Vagina (tissue), 2 donors: Measurements from ENCODE around the gene TPSG1.

Source experiments
- POLR2A ChIP-seq, 2 donors: fragments of 450-650 bp; IDR thresholded peaks; one replicate each; pipeline ENCODE4 v1.6.1; 2017; ENCODE audit warnings: antibody characterized with exemption in 2 of 2, mild to moderate bottlenecking in 2 of 2, moderate library complexity in 2 of 2
- TF ChIP-seq, protein P1 (sequence below), 3 experiments: fragments of 450-650 bp in 2 of 3; fragments of 200-600 bp in 1 of 3; sonication (generic) in 1 of 3; IDR thresholded peaks; one replicate each; pipeline ENCODE4 v1.5.1; 2017 to 2019; ENCODE audit warnings: antibody characterized with exemption in 3 of 3, mild to moderate bottlenecking in 2 of 3, moderate library complexity in 2 of 3

DNA sequence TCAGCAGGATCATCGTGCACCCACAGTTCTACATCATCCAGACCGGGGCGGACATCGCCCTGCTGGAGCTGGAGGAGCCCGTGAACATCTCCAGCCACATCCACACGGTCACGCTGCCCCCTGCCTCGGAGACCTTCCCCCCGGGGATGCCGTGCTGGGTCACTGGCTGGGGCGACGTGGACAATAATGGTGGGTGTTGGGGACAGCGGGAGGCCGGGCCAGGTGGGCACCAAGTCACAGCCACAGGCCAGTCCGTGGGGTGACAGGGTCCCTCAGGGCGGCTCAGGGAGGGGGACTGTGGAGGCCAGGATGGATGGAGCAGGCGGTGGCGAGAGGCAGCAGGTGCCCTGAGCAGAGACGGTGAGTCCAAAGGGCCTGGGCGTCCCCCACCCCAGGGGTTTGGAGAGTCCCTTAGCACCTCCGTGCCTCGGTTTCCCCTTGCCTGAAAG, 31.8 kb upstream of the TPSG1 start:
- TF ChIP-seq, protein P1, sequence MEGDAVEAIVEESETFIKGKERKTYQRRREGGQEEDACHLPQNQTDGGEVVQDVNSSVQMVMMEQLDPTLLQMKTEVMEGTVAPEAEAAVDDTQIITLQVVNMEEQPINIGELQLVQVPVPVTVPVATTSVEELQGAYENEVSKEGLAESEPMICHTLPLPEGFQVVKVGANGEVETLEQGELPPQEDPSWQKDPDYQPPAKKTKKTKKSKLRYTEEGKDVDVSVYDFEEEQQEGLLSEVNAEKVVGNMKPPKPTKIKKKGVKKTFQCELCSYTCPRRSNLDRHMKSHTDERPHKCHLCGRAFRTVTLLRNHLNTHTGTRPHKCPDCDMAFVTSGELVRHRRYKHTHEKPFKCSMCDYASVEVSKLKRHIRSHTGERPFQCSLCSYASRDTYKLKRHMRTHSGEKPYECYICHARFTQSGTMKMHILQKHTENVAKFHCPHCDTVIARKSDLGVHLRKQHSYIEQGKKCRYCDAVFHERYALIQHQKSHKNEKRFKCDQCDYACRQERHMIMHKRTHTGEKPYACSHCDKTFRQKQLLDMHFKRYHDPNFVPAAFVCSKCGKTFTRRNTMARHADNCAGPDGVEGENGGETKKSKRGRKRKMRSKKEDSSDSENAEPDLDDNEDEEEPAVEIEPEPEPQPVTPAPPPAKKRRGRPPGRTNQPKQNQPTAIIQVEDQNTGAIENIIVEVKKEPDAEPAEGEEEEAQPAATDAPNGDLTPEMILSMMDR (IDR thresholded peaks at IDR 0.05) = no peak
- TF ChIP-seq POLR2A (IDR thresholded peaks at IDR 0.05) = no peak
